ENCODE measurements around the gene RAB1B. TPM values are rescaled to one million over a fixed set of nuclear protein-coding genes. Genes with fewer than 3 reads are reported as not detected.

RAB1B gene
- total and polyA plus RNA-seq, 4 donors: 40.4 to 83.0 (median 51.3) TPM

DNA sequence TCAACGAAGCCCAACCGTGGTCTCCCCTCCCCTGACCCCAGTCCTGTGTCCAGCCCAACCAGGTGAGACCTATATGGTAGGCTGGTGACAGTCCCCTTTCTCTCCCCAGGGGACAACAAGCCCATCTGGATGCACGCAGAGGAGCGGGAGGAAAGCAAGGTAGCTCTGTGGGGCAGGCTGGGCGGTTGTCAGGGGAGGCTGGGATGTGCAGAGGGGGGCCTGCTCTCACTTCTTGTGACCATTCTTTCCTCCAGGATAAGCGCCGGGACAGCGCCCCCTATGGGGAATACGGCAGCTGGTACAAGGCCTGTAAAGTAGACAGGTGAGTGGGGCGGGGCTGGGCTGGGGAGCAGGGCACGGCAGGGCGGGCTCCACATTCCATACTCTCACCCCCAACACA lies 3.5 kb upstream of the RAB1B start:
- H3K36me3 ChIP-seq (ENCODE audit: control insufficient read depth in 4 of 4, insufficient read depth in 3 of 4, low read depth in 1 of 4, low read length in 3 of 4): peaks cover 0 to 6% (median under 1%) of the 10 kb centered on the region in 4 donors
- H3K9me3 ChIP-seq (ENCODE audit: control insufficient read depth in 4 of 4, low read length in 3 of 4): no peaks in the 10 kb centered on the region
- TF ChIP-seq, protein P1, sequence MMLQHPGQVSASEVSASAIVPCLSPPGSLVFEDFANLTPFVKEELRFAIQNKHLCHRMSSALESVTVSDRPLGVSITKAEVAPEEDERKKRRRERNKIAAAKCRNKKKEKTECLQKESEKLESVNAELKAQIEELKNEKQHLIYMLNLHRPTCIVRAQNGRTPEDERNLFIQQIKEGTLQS (IDR thresholded peaks at IDR 0.05): no peak
- TF ChIP-seq JUND (IDR thresholded peaks at IDR 0.05) (no peak), YY1 (IDR thresholded peaks at IDR 0.05) (no peak), TAF1 (conservative IDR thresholded peaks at IDR 0.05) (no peak), HNF4G (IDR thresholded peaks at IDR 0.05) (no peak)
- TF ChIP-seq, protein P2, sequence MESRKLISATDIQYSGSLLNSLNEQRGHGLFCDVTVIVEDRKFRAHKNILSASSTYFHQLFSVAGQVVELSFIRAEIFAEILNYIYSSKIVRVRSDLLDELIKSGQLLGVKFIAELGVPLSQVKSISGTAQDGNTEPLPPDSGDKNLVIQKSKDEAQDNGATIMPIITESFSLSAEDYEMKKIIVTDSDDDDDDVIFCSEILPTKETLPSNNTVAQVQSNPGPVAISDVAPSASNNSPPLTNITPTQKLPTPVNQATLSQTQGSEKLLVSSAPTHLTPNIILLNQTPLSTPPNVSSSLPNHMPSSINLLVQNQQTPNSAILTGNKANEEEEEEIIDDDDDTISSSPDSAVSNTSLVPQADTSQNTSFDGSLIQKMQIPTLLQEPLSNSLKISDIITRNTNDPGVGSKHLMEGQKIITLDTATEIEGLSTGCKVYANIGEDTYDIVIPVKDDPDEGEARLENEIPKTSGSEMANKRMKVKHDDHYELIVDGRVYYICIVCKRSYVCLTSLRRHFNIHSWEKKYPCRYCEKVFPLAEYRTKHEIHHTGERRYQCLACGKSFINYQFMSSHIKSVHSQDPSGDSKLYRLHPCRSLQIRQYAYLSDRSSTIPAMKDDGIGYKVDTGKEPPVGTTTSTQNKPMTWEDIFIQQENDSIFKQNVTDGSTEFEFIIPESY (IDR thresholded peaks at IDR 0.05): no peak
- no peak overlapping the region for H3K27ac ChIP-seq (ENCODE audit: low read depth in 1 of 2, low read length in 2 of 2)
- 84% methylated on average over 12 of the region's 12 CpGs for WGBS
- no peaks in the 10 kb centered on the region for H3K27me3 ChIP-seq (ENCODE audit: control insufficient read depth in 4 of 4, insufficient read depth in 4 of 4, low read length in 3 of 4)
- H3K4me3 ChIP-seq (ENCODE audit: low read depth in 1 of 3, low read length in 3 of 3): no peak overlapping the region
- no peak for DNase-seq (ENCODE audit: low spot score)
- H3K4me1 ChIP-seq (ENCODE audit: control insufficient read depth in 4 of 4, insufficient read depth in 4 of 4, low read length in 3 of 4): peaks cover 4 to 21% (median 14%) of the 10 kb centered on the region in 4 donors
- no peak overlapping the region for H3K9ac ChIP-seq (ENCODE audit: low read depth in 1 of 2, low read length in 2 of 2)

DNA sequence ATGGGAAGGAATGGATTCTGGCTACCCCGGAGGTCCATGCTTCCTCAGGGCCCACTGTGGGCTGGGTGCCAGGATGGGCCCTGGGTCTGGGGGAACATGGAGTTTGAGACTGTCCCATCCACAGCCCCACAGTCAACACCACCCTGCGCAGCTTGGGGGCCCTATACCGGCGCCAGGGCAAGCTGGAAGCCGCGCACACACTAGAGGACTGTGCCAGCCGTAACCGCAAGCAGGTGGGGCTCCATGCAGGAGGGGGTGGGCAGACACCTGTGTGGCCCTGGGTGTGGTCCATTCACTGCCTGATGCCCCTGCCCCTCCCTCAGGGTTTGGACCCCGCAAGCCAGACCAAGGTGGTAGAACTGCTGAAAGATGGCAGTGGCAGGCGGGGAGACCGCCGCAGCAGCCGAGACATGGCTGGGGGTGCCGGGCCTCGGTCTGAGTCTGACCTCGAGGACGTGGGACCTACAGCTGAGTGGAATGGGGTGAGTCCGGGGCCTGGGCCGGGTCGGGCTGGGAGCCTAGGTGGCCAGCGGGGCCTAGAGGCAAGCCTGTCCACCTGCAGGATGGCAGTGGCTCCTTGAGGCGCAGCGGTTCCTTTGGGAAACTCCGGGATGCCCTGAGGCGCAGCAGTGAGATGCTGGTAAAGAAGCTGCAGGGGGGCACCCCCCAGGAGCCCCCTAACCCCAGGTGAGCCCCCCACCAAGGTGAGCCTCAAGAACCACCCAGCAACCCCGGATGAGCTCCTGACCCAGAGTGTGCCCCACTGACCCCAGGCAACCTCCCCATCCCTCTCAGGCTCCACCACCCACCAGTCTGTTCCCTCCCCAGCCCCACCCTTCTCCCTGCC lies 2.7 kb upstream of the RAB1B start:
- no peak overlapping the region for H3K4me3 ChIP-seq (ENCODE audit: low read depth in 1 of 3, low read length in 3 of 3)
- no peak for TF ChIP-seq JUND (IDR thresholded peaks at IDR 0.05)
- TF ChIP-seq, protein P3, sequence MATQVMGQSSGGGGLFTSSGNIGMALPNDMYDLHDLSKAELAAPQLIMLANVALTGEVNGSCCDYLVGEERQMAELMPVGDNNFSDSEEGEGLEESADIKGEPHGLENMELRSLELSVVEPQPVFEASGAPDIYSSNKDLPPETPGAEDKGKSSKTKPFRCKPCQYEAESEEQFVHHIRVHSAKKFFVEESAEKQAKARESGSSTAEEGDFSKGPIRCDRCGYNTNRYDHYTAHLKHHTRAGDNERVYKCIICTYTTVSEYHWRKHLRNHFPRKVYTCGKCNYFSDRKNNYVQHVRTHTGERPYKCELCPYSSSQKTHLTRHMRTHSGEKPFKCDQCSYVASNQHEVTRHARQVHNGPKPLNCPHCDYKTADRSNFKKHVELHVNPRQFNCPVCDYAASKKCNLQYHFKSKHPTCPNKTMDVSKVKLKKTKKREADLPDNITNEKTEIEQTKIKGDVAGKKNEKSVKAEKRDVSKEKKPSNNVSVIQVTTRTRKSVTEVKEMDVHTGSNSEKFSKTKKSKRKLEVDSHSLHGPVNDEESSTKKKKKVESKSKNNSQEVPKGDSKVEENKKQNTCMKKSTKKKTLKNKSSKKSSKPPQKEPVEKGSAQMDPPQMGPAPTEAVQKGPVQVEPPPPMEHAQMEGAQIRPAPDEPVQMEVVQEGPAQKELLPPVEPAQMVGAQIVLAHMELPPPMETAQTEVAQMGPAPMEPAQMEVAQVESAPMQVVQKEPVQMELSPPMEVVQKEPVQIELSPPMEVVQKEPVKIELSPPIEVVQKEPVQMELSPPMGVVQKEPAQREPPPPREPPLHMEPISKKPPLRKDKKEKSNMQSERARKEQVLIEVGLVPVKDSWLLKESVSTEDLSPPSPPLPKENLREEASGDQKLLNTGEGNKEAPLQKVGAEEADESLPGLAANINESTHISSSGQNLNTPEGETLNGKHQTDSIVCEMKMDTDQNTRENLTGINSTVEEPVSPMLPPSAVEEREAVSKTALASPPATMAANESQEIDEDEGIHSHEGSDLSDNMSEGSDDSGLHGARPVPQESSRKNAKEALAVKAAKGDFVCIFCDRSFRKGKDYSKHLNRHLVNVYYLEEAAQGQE (IDR thresholded peaks at IDR 0.05): no peak
- H3K9ac ChIP-seq (ENCODE audit: low read depth in 1 of 2, low read length in 2 of 2): no peak overlapping the region
- no peaks in the 10 kb centered on the region for H3K27me3 ChIP-seq (ENCODE audit: control insufficient read depth in 4 of 4, insufficient read depth in 4 of 4, low read length in 3 of 4)
- H3K4me1 ChIP-seq (ENCODE audit: control insufficient read depth in 4 of 4, insufficient read depth in 4 of 4, low read length in 3 of 4): peaks cover 4 to 23% (median 17%) of the 10 kb centered on the region in 4 donors
- H3K36me3 ChIP-seq (ENCODE audit: control insufficient read depth in 4 of 4, insufficient read depth in 3 of 4, low read depth in 1 of 4, low read length in 3 of 4): peaks cover 0 to 6% (median under 1%) of the 10 kb centered on the region in 4 donors
- no peak for DNase-seq (ENCODE audit: low spot score)
- no peak overlapping the region for H3K27ac ChIP-seq (ENCODE audit: low read depth in 1 of 2, low read length in 2 of 2)
- WGBS: 96% methylated on average over 26 of the region's 26 CpGs
- no peaks in the 10 kb centered on the region for H3K9me3 ChIP-seq (ENCODE audit: control insufficient read depth in 4 of 4, low read length in 3 of 4)

DNA sequence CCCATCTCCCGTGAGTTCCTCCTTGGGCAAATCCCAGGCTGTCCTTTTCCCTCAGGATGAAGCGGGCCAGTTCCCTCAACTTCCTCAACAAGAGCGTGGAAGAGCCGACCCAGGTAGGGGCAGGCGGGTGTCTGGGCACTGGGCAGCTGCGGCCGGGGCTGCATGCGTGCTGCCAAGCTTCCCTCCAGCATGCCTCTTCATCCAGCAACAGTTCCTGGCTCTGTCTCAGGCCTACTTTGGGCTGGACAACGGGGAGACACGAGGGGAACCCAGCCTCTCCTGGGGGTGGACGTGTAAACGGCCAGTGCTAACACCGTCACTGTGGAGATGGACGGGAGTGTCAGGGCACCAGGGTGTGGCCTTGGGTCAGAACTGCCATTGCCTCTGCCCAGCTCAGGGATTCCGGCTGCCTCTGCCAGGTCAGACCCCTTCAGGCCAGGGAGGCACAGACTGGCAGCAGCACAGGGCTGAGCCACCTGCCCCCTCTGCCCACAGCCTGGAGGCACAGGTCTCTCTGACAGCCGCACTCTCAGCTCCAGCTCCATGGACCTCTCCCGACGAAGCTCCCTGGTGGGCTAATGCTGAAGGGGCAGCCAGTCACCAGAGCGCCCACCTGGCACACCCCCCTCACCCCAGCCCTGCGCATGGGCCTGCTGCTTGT lies 1.9 kb upstream of the RAB1B start:
- Histone ChIP-seq H3K27me3 (ENCODE audit: control insufficient read depth in 4 of 4, insufficient read depth in 4 of 4, low read length in 3 of 4) (no peaks in the 10 kb centered on the region), H3K27ac (ENCODE audit: low read depth in 1 of 2, low read length in 2 of 2) (peak overlapping the region in 1 of 2 donors; percentile 53), H3K9ac (ENCODE audit: low read depth in 1 of 2, low read length in 2 of 2) (no peak overlapping the region), H3K4me1 (ENCODE audit: control insufficient read depth in 4 of 4, insufficient read depth in 4 of 4, low read length in 3 of 4) (peaks cover 4 to 23% (median 17%) of the 10 kb centered on the region in 4 donors), H3K36me3 (ENCODE audit: control insufficient read depth in 4 of 4, insufficient read depth in 3 of 4, low read depth in 1 of 4, low read length in 3 of 4) (peaks cover 0 to 7% (median 0%) of the 10 kb centered on the region in 4 donors), H3K4me3 (ENCODE audit: low read depth in 1 of 3, low read length in 3 of 3) (no peak overlapping the region), H3K9me3 (ENCODE audit: control insufficient read depth in 4 of 4, low read length in 3 of 4) (no peaks in the 10 kb centered on the region)
- DNase-seq (ENCODE audit: low spot score): no peak
- WGBS: 90% methylated on average over 20 of the region's 20 CpGs
- TF ChIP-seq RXRA (IDR thresholded peaks at IDR 0.05) (no peak), HNF4A (conservative IDR thresholded peaks at IDR 0.05) (no peak), JUND (IDR thresholded peaks at IDR 0.05) (no peak), RAD21 (IDR thresholded peaks at IDR 0.05) (no peak), TAF1 (conservative IDR thresholded peaks at IDR 0.05) (no peak), SP1 (IDR thresholded peaks at IDR 0.05) (no peak), GABPA (IDR thresholded peaks at IDR 0.05 in 1 of 2, conservative IDR thresholded peaks at IDR 0.05 in 1 of 2) (no peak), EGR1 (IDR thresholded peaks at IDR 0.05; ENCODE audit: low read depth in 2 of 2) (no peak), HNF4G (IDR thresholded peaks at IDR 0.05) (no peak)
- TF ChIP-seq, protein P2 (IDR thresholded peaks at IDR 0.05): no peak
- TF ChIP-seq, protein P4, sequence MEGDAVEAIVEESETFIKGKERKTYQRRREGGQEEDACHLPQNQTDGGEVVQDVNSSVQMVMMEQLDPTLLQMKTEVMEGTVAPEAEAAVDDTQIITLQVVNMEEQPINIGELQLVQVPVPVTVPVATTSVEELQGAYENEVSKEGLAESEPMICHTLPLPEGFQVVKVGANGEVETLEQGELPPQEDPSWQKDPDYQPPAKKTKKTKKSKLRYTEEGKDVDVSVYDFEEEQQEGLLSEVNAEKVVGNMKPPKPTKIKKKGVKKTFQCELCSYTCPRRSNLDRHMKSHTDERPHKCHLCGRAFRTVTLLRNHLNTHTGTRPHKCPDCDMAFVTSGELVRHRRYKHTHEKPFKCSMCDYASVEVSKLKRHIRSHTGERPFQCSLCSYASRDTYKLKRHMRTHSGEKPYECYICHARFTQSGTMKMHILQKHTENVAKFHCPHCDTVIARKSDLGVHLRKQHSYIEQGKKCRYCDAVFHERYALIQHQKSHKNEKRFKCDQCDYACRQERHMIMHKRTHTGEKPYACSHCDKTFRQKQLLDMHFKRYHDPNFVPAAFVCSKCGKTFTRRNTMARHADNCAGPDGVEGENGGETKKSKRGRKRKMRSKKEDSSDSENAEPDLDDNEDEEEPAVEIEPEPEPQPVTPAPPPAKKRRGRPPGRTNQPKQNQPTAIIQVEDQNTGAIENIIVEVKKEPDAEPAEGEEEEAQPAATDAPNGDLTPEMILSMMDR (IDR thresholded peaks at IDR 0.05; ENCODE audit: low read depth, low read length, missing input control): no peak
